ENCODE results near the gene BUD13. TPM values are rescaled to one million over a fixed set of nuclear protein-coding genes. Genes with fewer than 3 reads are reported as not detected.
"Not testable (repeated sequence)": the region's sequence is repeated elsewhere in the genome, so short reads cannot be mapped to it uniquely, and the experiment has no call there.

The BUD13 gene
- total and polyA plus RNA-seq, 11 donors = 4.3 to 10.0 (median 7.1) TPM

DNA sequence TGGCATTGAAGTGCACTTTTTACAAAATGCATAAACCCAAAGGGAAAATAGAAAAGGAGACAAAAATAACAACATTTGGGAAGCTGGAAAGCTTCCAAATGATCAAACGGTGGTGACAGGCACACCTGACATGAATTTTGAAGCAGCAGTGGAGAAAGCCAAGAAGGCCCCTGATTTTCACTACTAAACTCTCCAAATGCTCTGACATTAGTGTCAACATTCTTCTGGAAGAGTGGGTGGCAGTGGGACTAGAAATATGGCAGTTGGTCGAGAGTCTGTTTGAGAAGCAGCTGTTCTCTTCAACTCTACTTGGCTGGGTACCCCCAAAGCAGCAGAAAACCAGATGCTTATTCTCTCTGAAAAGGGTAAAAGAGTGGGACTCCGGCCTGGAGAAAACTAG is 31.2 kb upstream of the BUD13 start:
- intact Hi-C loops (cut with DNase I) = no loop called here
- DNase-seq (no peak), ATAC-seq (no peak)
- TF ChIP-seq POLR2A (IDR thresholded peaks at IDR 0.05) = no peak
- TF ChIP-seq, protein P1, sequence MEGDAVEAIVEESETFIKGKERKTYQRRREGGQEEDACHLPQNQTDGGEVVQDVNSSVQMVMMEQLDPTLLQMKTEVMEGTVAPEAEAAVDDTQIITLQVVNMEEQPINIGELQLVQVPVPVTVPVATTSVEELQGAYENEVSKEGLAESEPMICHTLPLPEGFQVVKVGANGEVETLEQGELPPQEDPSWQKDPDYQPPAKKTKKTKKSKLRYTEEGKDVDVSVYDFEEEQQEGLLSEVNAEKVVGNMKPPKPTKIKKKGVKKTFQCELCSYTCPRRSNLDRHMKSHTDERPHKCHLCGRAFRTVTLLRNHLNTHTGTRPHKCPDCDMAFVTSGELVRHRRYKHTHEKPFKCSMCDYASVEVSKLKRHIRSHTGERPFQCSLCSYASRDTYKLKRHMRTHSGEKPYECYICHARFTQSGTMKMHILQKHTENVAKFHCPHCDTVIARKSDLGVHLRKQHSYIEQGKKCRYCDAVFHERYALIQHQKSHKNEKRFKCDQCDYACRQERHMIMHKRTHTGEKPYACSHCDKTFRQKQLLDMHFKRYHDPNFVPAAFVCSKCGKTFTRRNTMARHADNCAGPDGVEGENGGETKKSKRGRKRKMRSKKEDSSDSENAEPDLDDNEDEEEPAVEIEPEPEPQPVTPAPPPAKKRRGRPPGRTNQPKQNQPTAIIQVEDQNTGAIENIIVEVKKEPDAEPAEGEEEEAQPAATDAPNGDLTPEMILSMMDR (IDR thresholded peaks at IDR 0.05) = no peak
- no peaks in the 10 kb centered on the region for H3K36me3 ChIP-seq
- no peak overlapping the region for H3K27ac ChIP-seq
- peaks cover 0 to 3% (median 0%) of the 10 kb centered on the region in 12 donors for H3K4me1 ChIP-seq
- 55 to 61% (median 57%) methylated on average over 3 of the region's 3 CpGs for WGBS, 4 donors
- no peaks in the 10 kb centered on the region for H3K9me3 ChIP-seq
- H3K4me3 ChIP-seq = no peak overlapping the region
- H3K27me3 ChIP-seq = no peaks in the 10 kb centered on the region

DNA sequence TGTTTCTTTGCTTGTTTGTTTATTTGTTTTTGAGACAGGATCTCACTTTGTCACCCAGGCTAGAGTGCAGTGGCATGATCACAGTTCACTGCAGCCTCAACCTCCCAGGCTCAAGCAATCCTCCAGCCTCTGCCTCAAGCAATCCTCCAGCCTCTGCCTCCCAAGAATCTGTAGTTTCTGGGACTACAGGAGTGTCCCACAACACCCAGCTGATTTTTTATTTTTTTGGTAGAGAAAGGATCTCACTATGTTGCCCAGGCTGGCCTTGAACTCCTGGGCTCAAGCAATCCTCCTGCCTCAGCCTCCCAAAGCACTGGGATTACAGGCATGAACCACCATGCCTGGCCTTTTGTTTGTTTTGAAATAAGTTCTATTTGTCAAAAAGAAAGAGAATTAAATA is 28.9 kb upstream of the BUD13 start:
- H3K27me3 ChIP-seq; H3K36me3 ChIP-seq; H3K9me3 ChIP-seq; ATAC-seq; DNase-seq; H3K4me3 ChIP-seq; H3K27ac ChIP-seq; intact Hi-C loops (cut with DNase I): not testable (repeated sequence)
- H3K4me1 ChIP-seq = peaks cover 0 to 11% (median 0%) of the 10 kb centered on the region in 12 donors

DNA sequence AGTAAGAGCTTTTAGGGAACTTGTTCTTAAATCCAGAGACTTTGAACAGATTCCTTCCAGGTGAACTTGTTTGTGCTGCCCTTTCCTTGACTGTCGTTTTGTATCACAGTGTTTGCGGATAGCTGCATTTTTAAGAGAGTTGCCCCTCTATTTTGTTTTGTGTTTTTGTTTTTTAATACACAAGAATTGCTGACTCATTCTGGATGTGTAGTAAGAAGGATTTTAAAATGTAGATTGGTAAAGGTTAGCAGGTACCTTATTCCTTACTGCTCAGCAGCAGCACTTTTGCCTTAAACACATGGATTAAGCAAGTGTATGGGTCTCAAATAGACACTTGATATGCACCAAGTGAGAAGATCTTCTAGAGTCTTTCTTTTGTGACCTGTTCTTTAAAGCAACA is 27.8 kb upstream of the BUD13 start:
- Histone ChIP-seq H3K36me3 (no peaks in the 10 kb centered on the region), H3K9me3 (no peaks in the 10 kb centered on the region), H3K27me3 (no peaks in the 10 kb centered on the region), H3K4me3 (no peak overlapping the region), H3K4me1 (peaks cover 0 to 11% (median 0%) of the 10 kb centered on the region in 12 donors), H3K27ac (no peak overlapping the region)
- no peak for ATAC-seq
- intact Hi-C loops (cut with DNase I) = no loop called here
- DNase-seq = no peak
- WGBS, 4 donors = 92 to 96% (median 94%) methylated on average over 2 of the region's 2 CpGs
- TF ChIP-seq, protein P1 (IDR thresholded peaks at IDR 0.05) = no peak
- TF ChIP-seq POLR2A (IDR thresholded peaks at IDR 0.05) = no peak

DNA sequence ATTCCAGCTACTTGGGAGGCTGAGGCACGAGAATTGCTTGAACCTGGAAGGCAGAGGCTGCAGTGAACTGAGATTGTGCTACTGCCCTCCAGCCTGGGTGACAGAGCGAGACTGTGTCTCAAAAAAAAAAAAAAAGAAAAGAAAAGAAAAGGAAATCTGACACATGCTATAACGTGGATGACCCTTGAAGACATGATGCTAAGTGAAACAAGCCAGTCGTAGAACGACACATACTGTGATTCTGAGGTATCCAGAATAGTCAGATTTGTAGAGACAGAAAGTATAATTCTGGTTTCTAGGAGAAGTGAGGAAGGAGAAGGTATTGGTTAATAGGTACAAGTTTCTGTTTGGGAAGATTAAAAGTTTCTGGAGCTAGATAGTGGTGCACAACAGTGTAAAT is 25.6 kb upstream of the BUD13 start:
- WGBS, 4 donors = 79 to 83% (median 79%) methylated on average over 5 of the region's 5 CpGs
- Histone ChIP-seq H3K4me1 (peaks cover 0 to 11% (median 0%) of the 10 kb centered on the region in 12 donors), H3K36me3 (no peaks in the 10 kb centered on the region), H3K27ac (peak overlapping the region in 1 of 12 donors; percentile 4), H3K27me3 (no peaks in the 10 kb centered on the region), H3K4me3 (no peak overlapping the region), H3K9me3 (no peaks in the 10 kb centered on the region)
- intact Hi-C loops (cut with DNase I) = loop anchor here in 4 of 10 donors (10.0 kb wide), 2 partner anchors 76 to 426 kb away; no protein-coding TSS in a partner anchor
- ATAC-seq (no peak), DNase-seq (no peak)
- TF ChIP-seq, protein P1 (IDR thresholded peaks at IDR 0.05) = no peak
- TF ChIP-seq POLR2A (IDR thresholded peaks at IDR 0.05) = no peak

DNA sequence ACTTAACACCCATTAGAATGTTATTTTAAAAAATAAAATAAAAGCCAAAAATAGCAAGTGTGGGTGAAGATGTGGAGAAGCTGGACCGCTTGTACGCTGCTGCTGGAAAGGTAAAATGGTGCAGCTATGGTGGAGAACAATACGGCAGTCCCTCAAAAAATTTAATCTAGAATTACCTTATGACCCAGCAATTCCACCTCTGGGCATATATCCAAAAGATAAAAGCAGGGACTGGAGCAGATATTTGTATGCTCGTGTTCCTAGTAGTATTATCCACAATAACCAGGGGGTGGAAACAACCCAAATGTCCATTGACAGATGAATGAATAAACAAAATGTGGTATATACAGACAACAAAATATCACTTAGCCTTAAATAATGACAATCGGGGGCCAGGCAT is 25.0 kb upstream of the BUD13 start:
- peak overlapping the region in 1 of 12 donors; percentile 4 for H3K27ac ChIP-seq
- H3K4me3 ChIP-seq = no peak overlapping the region
- H3K9me3 ChIP-seq = no peaks in the 10 kb centered on the region
- intact Hi-C loops (cut with DNase I) = loop anchor here in 4 of 10 donors (10.0 kb wide), 2 partner anchors 77 to 427 kb away; no protein-coding TSS in a partner anchor
- H3K36me3 ChIP-seq = no peaks in the 10 kb centered on the region
- DNase-seq (no peak), ATAC-seq (peak in 2 of 4 donors; percentile 31 to 63)
- H3K27me3 ChIP-seq = no peaks in the 10 kb centered on the region
- 37 to 51% (median 47%) methylated on average over 5 of the region's 5 CpGs for WGBS, 4 donors
- peaks cover 0 to 11% (median 0%) of the 10 kb centered on the region in 12 donors for H3K4me1 ChIP-seq
- TF ChIP-seq POLR2A (IDR thresholded peaks at IDR 0.05) = no peak
- TF ChIP-seq, protein P1 (IDR thresholded peaks at IDR 0.05) = no peak

Measured in heart left ventricle (tissue), 16 donors.